CD8-positive, alpha-beta memory T cell (primary cell): ENCODE measurements around the gene ARHGAP26. TPM values are rescaled to one million over a fixed set of nuclear protein-coding genes. Genes with fewer than 3 reads are reported as not detected.

ENCODE experiments used
- CTCF ChIA-PET: fragments of 350-600 bp; sonication (Branson Sonifier 250); formaldehyde crosslinking; loops from one replicate; lab custom pipeline; 2021; ENCODE audit warnings: antibody characterized with exemption; lab: Charles Lee
- POLR2A ChIA-PET: fragments of 350-600 bp; sonication (Branson Sonifier 250); formaldehyde crosslinking; loops from one replicate; lab custom pipeline; 2021; ENCODE audit warnings: antibody characterized with exemption; lab: Charles Lee
- DNase-seq, 5 donors: peaks; one replicate each; pipeline versions ENCODE4 v3.0.0 to v3.0.0-alpha.2; 2020 to 2022; ENCODE audit warnings: mixed read lengths in 1 of 5
- H3K27ac ChIP-seq: one replicate; pipeline ENCODE4 v1.7.0; 2013; ENCODE audit warnings: low read depth, mild to moderate bottlenecking, low read length, moderate library complexity
- H3K27me3 ChIP-seq: 2 replicates; pipeline ENCODE4 v1.7.0; 2013; ENCODE audit warnings: low read length, mild to moderate bottlenecking; ENCODE audit not compliant: insufficient read depth, poor library complexity, severe bottlenecking
- H3K36me3 ChIP-seq: 2 replicates; pipeline ENCODE4 v1.7.0; 2013; ENCODE audit warnings: mild to moderate bottlenecking, low read length, moderate library complexity; ENCODE audit not compliant: insufficient read depth
- H3K4me1 ChIP-seq: 2 replicates; pipeline ENCODE4 v1.7.0; 2013; ENCODE audit warnings: mild to moderate bottlenecking, low read length, moderate library complexity; ENCODE audit not compliant: insufficient read depth
- H3K4me3 ChIP-seq: 2 replicates; pipeline ENCODE4 v1.7.0; 2013; ENCODE audit warnings: mild to moderate bottlenecking, low read length
- H3K9me3 ChIP-seq: 2 replicates; pipeline ENCODE4 v1.7.0; 2013; ENCODE audit warnings: mild to moderate bottlenecking, low read length
- H3K27ac Mint-ChIP-seq, 8 donors: one replicate each; pipeline ENCODE4 v1.8.0; 2020 to 2021; ENCODE audit warnings: mixed read lengths in 8 of 8, mild to moderate bottlenecking in 6 of 8, inconsistent platforms in 3 of 8, moderate library complexity in 3 of 8
- H3K27me3 Mint-ChIP-seq, 2 donors: one replicate each; pipeline ENCODE4 v1.8.0; 2020 to 2021; ENCODE audit warnings: mixed read lengths in 2 of 2, mild to moderate bottlenecking in 1 of 2, moderate library complexity in 1 of 2
- H3K36me3 Mint-ChIP-seq, 3 donors: one replicate each; pipeline ENCODE4 v1.8.0; 2020 to 2021; ENCODE audit warnings: mixed read lengths in 3 of 3, inconsistent platforms in 1 of 3, mild to moderate bottlenecking in 1 of 3
- H3K4me1 Mint-ChIP-seq, 3 donors: one replicate each; pipeline ENCODE4 v1.8.0; 2020 to 2021; ENCODE audit warnings: mixed read lengths in 3 of 3, inconsistent platforms in 1 of 3, mild to moderate bottlenecking in 1 of 3
- H3K4me3 Mint-ChIP-seq, 7 donors: one replicate each; pipeline ENCODE4 v1.8.0; 2020 to 2021; ENCODE audit warnings: mixed read lengths in 7 of 7, mild to moderate bottlenecking in 6 of 7, moderate library complexity in 4 of 7, inconsistent platforms in 2 of 7
- H3K9me3 Mint-ChIP-seq, 5 donors: one replicate each; pipeline ENCODE4 v1.8.0; 2020 to 2022; ENCODE audit warnings: mixed read lengths in 5 of 5, mild to moderate bottlenecking in 3 of 5, moderate library complexity in 2 of 5, inconsistent platforms in 1 of 5
- polyA plus RNA-seq: library from polyadenylated mRNA; unstranded; fragments of 300-500 nt; fragmentation: Illumina TruSeq; gene quantifications from one replicate; pipeline ENCODE4 v1.2.3, GENCODE V29; 2021
- total RNA-seq, 2 experiments: library from RNA; stranded (reverse); gene quantifications; one replicate each; pipeline ENCODE4 v1.2.3, GENCODE V29; 2021

ARHGAP26 gene
- total and polyA plus RNA-seq, 3 experiments from 2014 or later, result 16.7 to 37.1 (median 19.7) TPM

- H3K4me3 ChIP-seq, result no peak overlapping the region
- Mint-ChIP-seq H3K27ac (peak overlapping the region in 5 of 8 donors; percentile 42 to 89 (median 70)), H3K27me3 (peaks cover 0 to 3% of the 10 kb centered on the region in 2 donors), H3K4me1 (peaks cover 58 to 67% (median 59%) of the 10 kb centered on the region in 3 donors), H3K36me3 (peaks cover 17 to 57% (median 20%) of the 10 kb centered on the region in 3 donors), H3K9me3 (no peaks in the 10 kb centered on the region), H3K4me3 (no peak overlapping the region)
- H3K4me1 ChIP-seq, result peaks cover 11% of the 10 kb centered on the region
- H3K27me3 ChIP-seq, result no peaks in the 10 kb centered on the region
- ChIA-PET POLR2A (interaction anchor here (0.5 to 1.0 kb wide), 3 partner anchors 24 to 470 kb away, joined by 3 read pairs; partner anchors contain the start of gene NR3C1), CTCF (no interaction called here)
- no peak overlapping the region for H3K27ac ChIP-seq
- no peak for DNase-seq
- H3K9me3 ChIP-seq, result no peaks in the 10 kb centered on the region
- peaks cover 16% of the 10 kb centered on the region for H3K36me3 ChIP-seq
Observed at GRCh38 chr5:142935014-142935413, 164.8 kb downstream of the ARHGAP26 start.

GRCh38 chr5:142937374-142937773, 167.2 kb downstream of the ARHGAP26 start:
- DNase-seq, result no peak
- Histone ChIP-seq H3K27ac (no peak overlapping the region), H3K9me3 (no peaks in the 10 kb centered on the region), H3K36me3 (peaks cover 11% of the 10 kb centered on the region), H3K27me3 (no peaks in the 10 kb centered on the region), H3K4me1 (peaks cover 3% of the 10 kb centered on the region), H3K4me3 (no peak overlapping the region)
- H3K4me3 Mint-ChIP-seq, result no peak overlapping the region
- H3K36me3 Mint-ChIP-seq, result peaks cover 18 to 50% (median 19%) of the 10 kb centered on the region in 3 donors
- CTCF ChIA-PET, result interaction anchor here (1.1 kb wide), 1 partner anchor 22 kb away, joined by 3 read pairs; no protein-coding TSS in a partner anchor
- H3K27me3 Mint-ChIP-seq, result peaks cover 0 to 3% of the 10 kb centered on the region in 2 donors
- H3K4me1 Mint-ChIP-seq, result peaks cover 52 to 57% (median 57%) of the 10 kb centered on the region in 3 donors
- POLR2A ChIA-PET, result no interaction called here
- H3K9me3 Mint-ChIP-seq, result no peaks in the 10 kb centered on the region
- H3K27ac Mint-ChIP-seq, result peak overlapping the region in 2 of 8 donors; percentile 4 to 30

DNA sequence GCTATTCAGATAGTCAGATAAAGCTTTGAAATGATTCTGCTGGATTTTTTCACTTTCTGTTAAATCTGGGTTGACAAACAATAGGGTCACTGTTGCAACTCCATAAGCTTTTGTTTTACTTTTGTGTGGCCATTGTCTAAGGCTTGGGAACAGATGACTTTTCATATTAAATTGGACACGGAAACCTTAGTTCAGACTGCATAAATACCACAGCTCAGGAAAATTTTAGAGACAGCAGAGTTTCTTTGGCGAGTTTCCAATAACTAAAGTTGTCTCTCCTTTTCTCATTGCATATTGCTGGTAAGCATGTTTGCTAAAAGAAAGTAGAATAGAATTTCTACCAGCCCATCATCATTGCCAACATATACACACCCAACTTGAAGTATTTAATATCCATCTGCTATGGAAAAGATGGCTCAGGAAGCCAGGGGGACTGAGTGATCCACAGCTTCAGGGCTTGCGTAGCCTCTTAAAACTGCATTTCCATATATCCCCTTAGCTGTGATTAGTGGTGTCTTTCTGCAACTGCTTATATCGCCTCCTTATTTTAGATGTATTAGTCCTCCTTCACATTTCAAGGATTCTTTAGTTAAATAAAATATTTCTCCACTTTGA, 168.2 kb downstream of the ARHGAP26 start:
- Mint-ChIP-seq H3K4me1 (peaks cover 61 to 63% (median 62%) of the 10 kb centered on the region in 3 donors), H3K9me3 (no peaks in the 10 kb centered on the region), H3K4me3 (no peak overlapping the region), H3K27me3 (peaks cover 0 to 3% of the 10 kb centered on the region in 2 donors), H3K36me3 (peaks cover 10 to 40% (median 14%) of the 10 kb centered on the region in 3 donors), H3K27ac (no peak overlapping the region)
- no peaks in the 10 kb centered on the region for H3K27me3 ChIP-seq
- no peak overlapping the region for H3K4me3 ChIP-seq
- CTCF ChIA-PET, result interaction anchor here (1.1 kb wide), 1 partner anchor 21 kb away, joined by 3 read pairs; no protein-coding TSS in a partner anchor
- peaks cover 2% of the 10 kb centered on the region for H3K36me3 ChIP-seq
- no peak for DNase-seq
- H3K27ac ChIP-seq, result no peak overlapping the region
- H3K4me1 ChIP-seq, result peaks cover 3% of the 10 kb centered on the region
- POLR2A ChIA-PET, result no interaction called here
- no peaks in the 10 kb centered on the region for H3K9me3 ChIP-seq

- Histone ChIP-seq H3K27me3 (no peaks in the 10 kb centered on the region), H3K36me3 (no peaks in the 10 kb centered on the region), H3K4me1 (peaks cover 3% of the 10 kb centered on the region), H3K9me3 (no peaks in the 10 kb centered on the region), H3K4me3 (no peak overlapping the region), H3K27ac (no peak overlapping the region)
- ChIA-PET CTCF (no interaction called here), POLR2A (no interaction called here)
- no peak overlapping the region for H3K4me3 Mint-ChIP-seq
- H3K9me3 Mint-ChIP-seq, result no peaks in the 10 kb centered on the region
- H3K36me3 Mint-ChIP-seq, result peaks cover 10 to 36% (median 14%) of the 10 kb centered on the region in 3 donors
- no peak for DNase-seq
- peak overlapping the region in 2 of 8 donors; percentile 44 to 65 for H3K27ac Mint-ChIP-seq
- peaks cover 61 to 68% (median 63%) of the 10 kb centered on the region in 3 donors for H3K4me1 Mint-ChIP-seq
- H3K27me3 Mint-ChIP-seq, result peaks cover 0 to 3% of the 10 kb centered on the region in 2 donors
Observed at GRCh38 chr5:142939006-142939405, 168.8 kb downstream of the ARHGAP26 start.

- Mint-ChIP-seq H3K4me3 (no peak overlapping the region), H3K9me3 (no peaks in the 10 kb centered on the region), H3K27me3 (peaks cover 0 to 3% of the 10 kb centered on the region in 2 donors), H3K27ac (peak overlapping the region in 1 of 8 donors; percentile 65), H3K4me1 (peaks cover 63 to 73% (median 64%) of the 10 kb centered on the region in 3 donors), H3K36me3 (peaks cover 9 to 31% (median 14%) of the 10 kb centered on the region in 3 donors)
- no peaks in the 10 kb centered on the region for H3K9me3 ChIP-seq
- no peaks in the 10 kb centered on the region for H3K36me3 ChIP-seq
- H3K4me3 ChIP-seq, result no peak overlapping the region
- no peak overlapping the region for H3K27ac ChIP-seq
- ChIA-PET POLR2A (no interaction called here), CTCF (interaction anchor here (1.2 kb wide), 1 partner anchor 16 kb away, joined by 4 read pairs; no protein-coding TSS in a partner anchor)
- no peaks in the 10 kb centered on the region for H3K27me3 ChIP-seq
- DNase-seq, result no peak
- peaks cover 3% of the 10 kb centered on the region for H3K4me1 ChIP-seq
Observed at GRCh38 chr5:142939884-142940283, 169.7 kb downstream of the ARHGAP26 start.

DNA sequence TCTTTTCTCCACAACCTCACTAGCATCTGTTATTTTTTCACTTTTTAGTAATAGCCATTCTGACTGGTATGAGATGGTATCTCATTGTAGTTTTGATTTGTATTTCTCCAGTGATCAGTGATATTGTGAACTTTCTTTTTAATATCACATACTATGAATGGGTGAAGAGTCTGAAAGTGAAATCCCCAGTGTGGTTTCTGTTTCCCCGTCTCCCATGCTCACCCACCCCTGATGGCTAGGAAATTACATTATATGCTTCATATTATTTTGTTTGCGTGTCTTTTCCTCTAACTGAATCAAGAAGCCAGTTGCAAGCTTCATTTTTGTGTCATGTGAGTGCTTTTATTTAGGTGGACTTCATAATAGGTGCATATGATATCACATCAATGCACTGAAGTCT, 171.1 kb downstream of the ARHGAP26 start:
- H3K36me3 Mint-ChIP-seq, result peaks cover 8 to 25% (median 14%) of the 10 kb centered on the region in 3 donors
- ChIA-PET POLR2A (no interaction called here), CTCF (no interaction called here)
- peak overlapping the region in 4 of 8 donors; percentile 3 to 61 (median 39) for H3K27ac Mint-ChIP-seq
- H3K4me1 ChIP-seq, result peaks cover 4% of the 10 kb centered on the region
- H3K4me3 Mint-ChIP-seq, result peak overlapping the region in 1 of 7 donors; percentile 38
- H3K36me3 ChIP-seq, result no peaks in the 10 kb centered on the region
- H3K27ac ChIP-seq, result no peak overlapping the region
- no peaks in the 10 kb centered on the region for H3K27me3 ChIP-seq
- H3K9me3 Mint-ChIP-seq, result no peaks in the 10 kb centered on the region
- DNase-seq, result no peak
- H3K9me3 ChIP-seq, result no peaks in the 10 kb centered on the region
- peaks cover 62 to 72% (median 63%) of the 10 kb centered on the region in 3 donors for H3K4me1 Mint-ChIP-seq
- no peak overlapping the region for H3K4me3 ChIP-seq
- H3K27me3 Mint-ChIP-seq, result peaks cover 0 to 3% of the 10 kb centered on the region in 2 donors

- Histone ChIP-seq H3K27me3 (no peaks in the 10 kb centered on the region), H3K27ac (no peak overlapping the region), H3K36me3 (no peaks in the 10 kb centered on the region), H3K4me3 (no peak overlapping the region), H3K9me3 (no peaks in the 10 kb centered on the region), H3K4me1 (peaks cover 9% of the 10 kb centered on the region)
- Mint-ChIP-seq H3K36me3 (peaks cover 8 to 21% (median 10%) of the 10 kb centered on the region in 3 donors), H3K4me3 (no peak overlapping the region), H3K4me1 (peaks cover 63 to 72% (median 69%) of the 10 kb centered on the region in 3 donors), H3K27me3 (peaks cover 0 to 3% of the 10 kb centered on the region in 2 donors), H3K27ac (peak overlapping the region in 4 of 8 donors; percentile 12 to 86 (median 35)), H3K9me3 (no peaks in the 10 kb centered on the region)
- ChIA-PET CTCF (no interaction called here), POLR2A (no interaction called here)
- DNase-seq, result no peak
Observed at GRCh38 chr5:142942901-142943300, 172.7 kb downstream of the ARHGAP26 start.

- peaks cover 8 to 19% (median 9%) of the 10 kb centered on the region in 3 donors for H3K36me3 Mint-ChIP-seq
- H3K4me3 ChIP-seq, result no peak overlapping the region
- peak overlapping the region in 1 of 8 donors; percentile 31 for H3K27ac Mint-ChIP-seq
- no peaks in the 10 kb centered on the region for H3K27me3 ChIP-seq
- H3K9me3 ChIP-seq, result no peaks in the 10 kb centered on the region
- H3K4me3 Mint-ChIP-seq, result no peak overlapping the region
- H3K27ac ChIP-seq, result no peak overlapping the region
- peaks cover 9% of the 10 kb centered on the region for H3K4me1 ChIP-seq
- DNase-seq, result no peak
- H3K27me3 Mint-ChIP-seq, result peaks cover 0 to 3% of the 10 kb centered on the region in 2 donors
- no peaks in the 10 kb centered on the region for H3K36me3 ChIP-seq
- POLR2A ChIA-PET, result no interaction called here
- CTCF ChIA-PET, result no interaction called here
- H3K4me1 Mint-ChIP-seq, result peaks cover 60 to 71% (median 68%) of the 10 kb centered on the region in 3 donors
- H3K9me3 Mint-ChIP-seq, result no peaks in the 10 kb centered on the region
Observed at GRCh38 chr5:142944140-142944539, 174.0 kb downstream of the ARHGAP26 start.
